Heart left ventricle (tissue), 16 donors: Measurements from ENCODE around the gene GCNT4. TPM values are rescaled to one million over a fixed set of nuclear protein-coding genes. Genes with fewer than 3 reads are reported as not detected.

Experiments
- ATAC-seq, 4 donors: fragments of 200-7000 bp; cut with Tn5 transposase; one replicate each; pipeline ENCODE4 v1.9.1; 2020 to 2022; ENCODE audit warnings: moderate library complexity in 4 of 4, mild to moderate bottlenecking in 3 of 4, moderate number of reproducible peaks in 1 of 4
- DNase-seq, 5 donors: peaks; one replicate each; pipeline ENCODE4 v3.0.0-alpha.2; 2020
- H3K27ac ChIP-seq, 12 donors: fragments of 200-600 bp; sonication (generic) in 4 of 12; one replicate each; pipeline versions ENCODE4 v1.5.0 to v1.8.0; 2016 to 2022; ENCODE audit warnings: mild to moderate bottlenecking in 2 of 12
- H3K27me3 ChIP-seq, 9 donors: fragments of 200-600 bp; sonication (generic) in 2 of 9; one replicate each; pipeline versions ENCODE4 v1.5.1 to v1.8.0; 2016 to 2022; ENCODE audit warnings: mild to moderate bottlenecking in 3 of 9
- H3K36me3 ChIP-seq, 9 donors: fragments of 200-600 bp; sonication (generic) in 2 of 9; one replicate each; pipeline versions ENCODE4 v1.5.0 to v1.8.0; 2018 to 2022; ENCODE audit warnings: mild to moderate bottlenecking in 2 of 9
- H3K4me1 ChIP-seq, 12 donors: fragments of 200-600 bp; sonication (generic) in 4 of 12; one replicate each; pipeline versions ENCODE4 v1.5.0 to v1.8.0; 2016 to 2022; ENCODE audit warnings: mild to moderate bottlenecking in 3 of 12
- H3K4me3 ChIP-seq, 12 donors: fragments of 200-600 bp; sonication (generic) in 4 of 12; one replicate each; pipeline versions ENCODE4 v1.5.0 to v1.8.0; 2017 to 2022; ENCODE audit warnings: mild to moderate bottlenecking in 9 of 12, moderate library complexity in 4 of 12
- H3K9me3 ChIP-seq, 12 donors: fragments of 200-600 bp; sonication (generic) in 4 of 12; one replicate each; pipeline versions ENCODE4 v1.5.0 to v1.8.0; 2016 to 2022; ENCODE audit warnings: mild to moderate bottlenecking in 1 of 12
- CTCF ChIP-seq, 12 donors: fragments of 200-600 bp; sonication (generic) in 4 of 12; IDR thresholded peaks; one replicate each; pipeline versions ENCODE4 v1.5.0 to v1.8.0; 2018 to 2022; ENCODE audit warnings: antibody characterized with exemption in 12 of 12, mild to moderate bottlenecking in 5 of 12
- POLR2A ChIP-seq, 2 donors: fragments of 450-650 bp; IDR thresholded peaks; one replicate each; pipeline ENCODE4 v1.6.1; 2017; ENCODE audit warnings: antibody characterized with exemption in 2 of 2, mild to moderate bottlenecking in 2 of 2, moderate library complexity in 2 of 2
- WGBS, 4 donors: extraction: QIAGEN DNeasy Blood & Tissue Kit in 2 of 4; methylation state at CpG; one replicate each; pipeline versions ENCODE4 v1.1.5 to v1.1.7; 2013 to 2018; 5-methylcytosine and 5-hydroxymethylcytosine counted together
- intact Hi-C, 10 donors: fragments of 100-400 bp; cut with DNase I; formaldehyde crosslinking; loops; one replicate each; pipeline versions ENCODE4 v1.11.1 to v1.14.2; 2022
- polyA plus RNA-seq, 2 donors: library from polyadenylated mRNA; stranded (reverse); fragments of 200-250 nt; gene quantifications; one replicate each; pipeline ENCODE4 v1.2.3, GENCODE V29; 2013
- total RNA-seq, 9 donors: library from RNA; depleted of rRNA in 2 of 9; stranded (reverse); fragments of >200 nt in 2 of 9; fragmentation: NEBNext Ultra II Directional in 3 of 9; extraction: Animal tissue kit (Norgen Biotek cat#: 25700) in 3 of 9; gene quantifications; one replicate each; pipeline versions ENCODE4 v1.1.0 to v1.2.4, GENCODE V29; 2016 to 2023
- donor health status: ischemic (EF 13 %, LVEDD 7.1; RV severe dilation, severe dysfunction).
- donor health status: healthy with polysubstance abuse.
- donor health status: DM: no; HTN: yes; CAD: no.
- donor health status: DM: no; HTN: no; CAD: no.
- donor health status: ischemic (EF 25% LVEDD 6.9; RV normal size, moderate dysfunction).
- donor health status: ischemic (EF 25% LVEDD 5.7; RV mildly dilated, moderate dysfunction).
- donor health status: healthy.
- donor health status: DM: yes; HTN: yes; CAD: no.
- donor health status: ischemic (EF 35%, LVEDD 5.7; RV mildly dilated, moderate dysfunction).
- donor health status: nonischemic (EF 11% LVEDD 7.7; RV severe dilation, severe dysfunction).
- donor health status: DM: yes; HTN: yes; CAD: no.
- donor health status: PGD.
- donor health status: ischemic (EF 29% LVEDD 5.4; RV normal size, mild dysfunction).
- donor health status: nonischemic (EF 23%, LVEDD 6.1; RV moderate dilation, normal function).

GCNT4 gene
- total and polyA plus RNA-seq, 11 donors, result 0.07 to 0.60 (median 0.37) TPM

GRCh38 chr5:75048457-75048953, 3.9 kb downstream of the GCNT4 start:
- DNase-seq, result no peak
- 70 to 81% (median 73%) methylated on average over 7 of the region's 7 CpGs for WGBS, 4 donors

GRCh38 chr5:75047356-75047755, 5.0 kb downstream of the GCNT4 start:
- H3K4me1 ChIP-seq, result peaks cover 0 to 22% (median 7%) of the 10 kb centered on the region in 12 donors
- TF ChIP-seq POLR2A (IDR thresholded peaks at IDR 0.05) (no peak), CTCF (IDR thresholded peaks at IDR 0.05) (no peak)
- DNase-seq (no peak), ATAC-seq (no peak)
- H3K36me3 ChIP-seq, result peaks cover 0 to 16% (median 0%) of the 10 kb centered on the region in 9 donors
- no peaks in the 10 kb centered on the region for H3K9me3 ChIP-seq
- intact Hi-C loops, result loop anchor here in 2 of 10 donors (10.0 kb wide), 2 partner anchors 253 to 287 kb away; partner anchors contain the start of gene HMGCR (in 1 of the 2)
- no peak overlapping the region for H3K4me3 ChIP-seq
- peaks cover 0 to 4% (median 0%) of the 10 kb centered on the region in 9 donors for H3K27me3 ChIP-seq
- H3K27ac ChIP-seq, result no peak overlapping the region

More at GRCh38 chr5:75048457-75048953, 3.9 kb downstream of the GCNT4 start:
- ATAC-seq, result peak in 1 of 4 donors; percentile 28
- Histone ChIP-seq H3K27ac (no peak overlapping the region), H3K9me3 (no peaks in the 10 kb centered on the region), H3K27me3 (peaks cover 0 to 7% (median 0%) of the 10 kb centered on the region in 9 donors), H3K36me3 (peaks cover 0 to 14% (median 0%) of the 10 kb centered on the region in 9 donors), H3K4me1 (peaks cover 0 to 23% (median 7%) of the 10 kb centered on the region in 12 donors), H3K4me3 (peak overlapping the region in 4 of 12 donors; percentile 25 to 35 (median 31))
- intact Hi-C loops, result loop anchor here in 2 of 10 donors (10.0 kb wide), 2 partner anchors 254 to 286 kb away; partner anchors contain the start of gene HMGCR (in 1 of the 2)
- TF ChIP-seq CTCF (IDR thresholded peaks at IDR 0.05), result no peak
- no peak for TF ChIP-seq POLR2A (IDR thresholded peaks at IDR 0.05)

GRCh38 chr5:75046366-75047142, 5.8 kb downstream of the GCNT4 start:
- 72 to 81% (median 77%) methylated on average over 10 of the region's 10 CpGs for WGBS, 4 donors
- ATAC-seq (no peak), DNase-seq (no peak)
- H3K4me1 ChIP-seq, result peaks cover 0 to 14% (median under 1%) of the 10 kb centered on the region in 12 donors
- H3K27me3 ChIP-seq, result no peaks in the 10 kb centered on the region
- H3K4me3 ChIP-seq, result no peak overlapping the region
- H3K36me3 ChIP-seq, result peaks cover 0 to 16% (median 0%) of the 10 kb centered on the region in 9 donors
- H3K9me3 ChIP-seq, result no peaks in the 10 kb centered on the region
- intact Hi-C loops, result loop anchor here in 2 of 10 donors (10.0 kb wide), 2 partner anchors 252 to 288 kb away; partner anchors contain the start of gene HMGCR (in 1 of the 2)
- TF ChIP-seq CTCF (IDR thresholded peaks at IDR 0.05) (no peak), POLR2A (IDR thresholded peaks at IDR 0.05) (no peak)
- no peak overlapping the region for H3K27ac ChIP-seq

- intact Hi-C loops, result loop anchor here in 2 of 10 donors (10.0 kb wide), 2 partner anchors 250 to 290 kb away; partner anchors contain the start of gene HMGCR (in 1 of the 2)
- 91 to 95% (median 93%) methylated on average over 2 of the region's 2 CpGs for WGBS, 4 donors
- Histone ChIP-seq H3K4me3 (no peak overlapping the region), H3K27ac (no peak overlapping the region), H3K4me1 (peaks cover 0 to 8% (median 0%) of the 10 kb centered on the region in 12 donors), H3K36me3 (peaks cover 0 to 16% (median 0%) of the 10 kb centered on the region in 9 donors), H3K9me3 (no peaks in the 10 kb centered on the region), H3K27me3 (no peaks in the 10 kb centered on the region)
- TF ChIP-seq CTCF (IDR thresholded peaks at IDR 0.05), result no peak
- no peak for TF ChIP-seq POLR2A (IDR thresholded peaks at IDR 0.05)
- DNase-seq (no peak), ATAC-seq (no peak)
Measured at GRCh38 chr5:75045071-75045470, 7.3 kb downstream of the GCNT4 start.
